ENCODE measurements around the gene ARMC5.
"Not testable (repeated sequence)": the region's sequence is repeated elsewhere in the genome, so short reads cannot be mapped to it uniquely, and the experiment has no call there.

The ARMC5 gene, protein sequence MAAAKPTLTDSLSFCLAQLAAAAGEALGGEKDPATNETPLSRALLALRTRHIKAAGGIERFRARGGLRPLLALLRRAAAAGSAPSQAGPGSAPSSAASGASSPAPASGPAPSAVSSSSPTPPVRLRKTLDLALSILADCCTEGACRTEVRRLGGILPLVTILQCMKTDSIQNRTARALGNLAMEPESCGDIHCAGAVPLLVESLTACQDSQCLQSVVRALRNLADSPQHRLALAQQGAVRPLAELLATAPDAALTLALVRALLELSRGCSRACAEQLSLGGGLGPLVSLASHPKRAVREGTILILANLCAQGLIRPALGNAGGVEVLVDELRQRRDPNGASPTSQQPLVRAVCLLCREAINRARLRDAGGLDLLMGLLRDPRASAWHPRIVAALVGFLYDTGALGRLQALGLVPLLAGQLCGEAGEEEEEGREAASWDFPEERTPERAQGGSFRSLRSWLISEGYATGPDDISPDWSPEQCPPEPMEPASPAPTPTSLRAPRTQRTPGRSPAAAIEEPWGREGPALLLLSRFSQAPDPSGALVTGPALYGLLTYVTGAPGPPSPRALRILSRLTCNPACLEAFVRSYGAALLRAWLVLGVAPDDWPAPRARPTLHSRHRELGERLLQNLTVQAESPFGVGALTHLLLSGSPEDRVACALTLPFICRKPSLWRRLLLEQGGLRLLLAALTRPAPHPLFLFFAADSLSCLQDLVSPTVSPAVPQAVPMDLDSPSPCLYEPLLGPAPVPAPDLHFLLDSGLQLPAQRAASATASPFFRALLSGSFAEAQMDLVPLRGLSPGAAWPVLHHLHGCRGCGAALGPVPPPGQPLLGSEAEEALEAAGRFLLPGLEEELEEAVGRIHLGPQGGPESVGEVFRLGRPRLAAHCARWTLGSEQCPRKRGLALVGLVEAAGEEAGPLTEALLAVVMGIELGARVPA

DNA sequence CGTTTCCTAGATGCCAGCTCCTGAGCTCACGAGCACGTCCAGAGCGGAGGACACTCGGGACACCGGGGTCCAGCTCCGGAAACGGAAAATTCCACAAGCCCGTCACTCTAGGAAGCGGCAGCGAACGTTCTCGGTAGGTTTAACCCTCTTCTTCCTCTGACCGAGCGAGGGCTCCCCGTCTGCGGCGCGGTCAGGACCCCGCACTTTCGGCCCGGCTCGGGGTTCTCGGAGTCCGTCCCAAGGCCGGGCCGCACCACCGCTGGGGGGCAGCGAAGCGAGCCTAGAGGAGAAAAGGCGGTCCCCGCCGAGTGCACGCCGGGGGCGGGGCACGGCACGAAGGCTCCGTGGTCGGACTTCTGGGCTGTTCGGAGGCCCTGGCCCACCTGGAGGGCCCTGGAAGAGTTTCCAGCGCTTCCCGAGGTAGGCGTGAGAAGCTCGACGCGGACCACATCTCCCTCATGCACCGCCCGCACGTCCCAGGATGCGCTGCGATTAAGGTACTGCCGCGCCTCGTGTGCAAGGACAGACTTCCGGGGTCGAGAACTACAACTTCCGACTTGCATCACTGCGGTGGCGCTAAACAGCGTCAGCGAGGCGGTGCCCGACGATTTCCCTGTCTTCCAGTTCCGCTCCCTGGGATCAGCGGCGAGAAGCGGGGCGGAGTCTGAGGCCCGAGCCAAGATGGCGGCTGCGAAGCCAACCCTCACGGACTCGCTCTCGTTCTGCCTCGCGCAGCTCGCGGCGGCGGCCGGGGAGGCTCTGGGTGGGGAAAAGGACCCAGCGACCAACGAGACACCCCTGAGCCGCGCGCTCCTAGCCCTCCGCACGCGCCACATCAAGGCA, at the start of gene ARMC5:
ARMC5 (plus strand) TSS at position 658 of the 843 bp plus-strand sequence; CDS start at position 682, 24 bp downstream.
- DNase-seq (ENCODE audit: low read depth in 3 of 3): peak; percentile 84 to 96 (median 92)

DNA sequence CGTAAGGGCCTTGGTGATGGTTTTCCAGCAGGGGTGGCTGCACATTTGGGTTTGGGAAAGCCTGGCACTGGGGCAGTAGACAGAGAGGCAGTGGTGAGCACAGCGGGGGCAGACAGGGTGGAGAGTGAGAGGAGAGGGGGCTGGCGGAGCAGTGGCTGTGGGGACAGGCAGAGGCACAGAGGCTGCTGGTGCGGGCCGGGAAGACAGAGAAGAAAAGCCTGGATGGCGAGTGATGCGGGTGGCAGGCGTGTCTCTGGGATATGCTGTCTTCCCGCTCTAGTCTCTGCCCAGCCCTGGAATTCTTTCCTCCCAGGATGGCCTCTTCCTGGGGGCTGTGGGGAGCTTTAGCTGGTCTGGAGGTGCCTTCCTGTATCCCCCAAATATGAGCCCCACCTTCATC, 49.2 kb upstream of the ARMC5 start:
- DNase-seq (ENCODE audit: low read depth in 3 of 3): no peak

DNA sequence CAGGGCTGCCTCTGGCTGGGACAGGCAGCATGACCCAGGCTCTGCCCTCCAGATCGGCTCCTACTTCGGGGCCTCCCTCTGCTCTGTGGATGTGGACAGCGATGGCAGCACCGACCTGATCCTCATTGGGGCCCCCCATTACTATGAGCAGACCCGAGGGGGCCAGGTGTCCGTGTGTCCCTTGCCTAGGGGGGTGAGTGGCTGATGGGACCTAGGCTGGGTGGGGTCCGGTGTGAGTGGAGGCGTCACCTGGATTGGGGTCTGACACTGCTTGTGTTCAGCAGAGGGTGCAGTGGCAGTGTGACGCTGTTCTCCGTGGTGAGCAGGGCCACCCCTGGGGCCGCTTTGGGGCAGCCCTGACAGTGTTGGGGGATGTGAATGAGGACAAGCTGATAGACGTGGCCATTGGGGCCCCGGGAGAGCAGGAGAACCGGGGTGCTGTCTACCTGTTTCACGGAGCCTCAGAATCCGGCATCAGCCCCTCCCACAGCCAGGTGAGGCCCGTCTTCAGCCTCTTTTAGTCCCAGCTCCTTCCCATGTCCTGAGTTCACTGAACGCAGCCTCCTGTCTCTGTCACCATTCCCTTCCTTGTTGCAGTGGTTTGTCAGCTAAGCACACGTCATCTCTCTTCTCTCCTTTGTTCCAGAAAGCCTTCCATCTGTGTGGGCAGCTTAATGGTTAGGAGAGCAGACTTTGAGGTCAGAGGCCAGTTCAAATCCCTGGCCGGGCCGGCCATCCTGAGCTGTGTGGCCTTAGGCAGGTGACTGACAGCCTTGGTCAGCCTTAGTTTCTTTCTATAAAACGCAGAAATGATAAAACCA, 48.1 kb upstream of the ARMC5 start:
- no peak for DNase-seq (ENCODE audit: low read depth in 3 of 3)

DNA sequence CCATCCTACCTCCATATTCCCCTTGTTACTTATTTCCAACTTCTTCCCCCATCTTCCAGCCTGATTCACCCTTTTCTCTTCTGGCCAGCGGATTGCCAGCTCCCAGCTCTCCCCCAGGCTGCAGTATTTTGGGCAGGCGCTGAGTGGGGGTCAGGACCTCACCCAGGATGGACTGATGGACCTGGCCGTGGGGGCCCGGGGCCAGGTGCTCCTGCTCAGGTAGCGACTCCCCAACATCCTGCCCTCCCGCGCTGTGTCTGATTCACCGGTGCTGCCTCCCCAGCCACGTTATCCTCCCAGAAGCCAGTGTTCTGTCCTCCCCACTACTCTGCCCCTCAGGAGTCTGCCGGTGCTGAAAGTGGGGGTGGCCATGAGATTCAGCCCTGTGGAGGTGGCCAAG, 46.6 kb upstream of the ARMC5 start:
- DNase-seq (ENCODE audit: low read depth in 3 of 3): no peak

DNA sequence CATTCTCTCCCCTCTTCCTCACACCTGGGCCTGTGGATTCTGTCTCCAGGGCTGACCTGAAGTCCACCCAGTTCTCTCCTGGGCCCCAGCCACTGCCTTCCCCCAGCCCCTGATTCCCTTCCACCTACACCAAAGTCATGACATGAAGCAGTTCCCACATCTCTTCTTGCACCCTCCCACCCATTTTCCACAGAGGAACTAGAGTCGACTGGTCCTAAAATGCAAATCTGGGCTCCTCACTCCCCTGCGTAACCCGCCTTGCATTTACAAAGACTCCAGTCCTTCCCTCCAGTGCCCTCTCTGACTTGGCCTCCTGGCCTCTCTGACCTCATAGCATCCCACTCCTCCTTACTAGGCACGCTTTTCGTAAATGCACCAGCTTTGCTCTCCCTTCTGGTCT, 45.9 kb upstream of the ARMC5 start:
- DNase-seq (ENCODE audit: low read depth in 3 of 3): no peak

DNA sequence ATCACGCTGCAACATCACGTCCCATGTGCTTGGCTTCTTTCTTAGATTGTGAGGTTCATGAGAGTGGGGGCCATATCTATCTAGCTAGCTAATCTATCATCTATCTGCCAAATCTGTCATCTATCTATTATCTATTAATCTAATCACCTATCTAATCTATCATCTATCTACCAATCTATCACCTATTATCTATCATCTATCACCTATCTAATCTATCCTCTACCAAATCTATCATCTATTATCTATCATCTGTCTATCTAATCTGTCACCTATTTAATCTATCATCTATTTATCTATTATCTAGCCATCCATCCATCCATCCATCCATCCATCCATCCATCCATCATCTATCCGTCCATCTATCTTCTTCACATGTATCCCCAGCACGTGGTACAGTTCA, 45.4 kb upstream of the ARMC5 start:
- no peak for DNase-seq (ENCODE audit: low read depth in 3 of 3)

DNA sequence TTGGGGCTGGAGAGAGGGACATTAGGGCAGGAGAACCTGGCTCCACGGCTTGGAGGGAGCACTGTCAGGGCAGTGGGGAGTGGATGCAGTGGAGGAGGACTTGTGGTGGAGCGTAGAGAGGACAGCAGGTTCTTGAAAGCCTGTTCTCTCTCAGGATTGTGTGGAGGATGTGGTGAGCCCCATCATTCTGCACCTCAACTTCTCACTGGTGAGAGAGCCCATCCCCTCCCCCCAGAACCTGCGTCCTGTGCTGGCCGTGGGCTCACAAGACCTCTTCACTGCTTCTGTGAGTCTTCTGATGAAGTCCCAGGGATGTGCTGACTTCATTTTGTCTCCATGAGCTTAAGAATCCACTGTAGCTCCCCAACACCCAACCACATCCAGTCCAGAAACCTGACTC, 44.6 kb upstream of the ARMC5 start:
- DNase-seq (ENCODE audit: low read depth in 3 of 3): no peak

DNA sequence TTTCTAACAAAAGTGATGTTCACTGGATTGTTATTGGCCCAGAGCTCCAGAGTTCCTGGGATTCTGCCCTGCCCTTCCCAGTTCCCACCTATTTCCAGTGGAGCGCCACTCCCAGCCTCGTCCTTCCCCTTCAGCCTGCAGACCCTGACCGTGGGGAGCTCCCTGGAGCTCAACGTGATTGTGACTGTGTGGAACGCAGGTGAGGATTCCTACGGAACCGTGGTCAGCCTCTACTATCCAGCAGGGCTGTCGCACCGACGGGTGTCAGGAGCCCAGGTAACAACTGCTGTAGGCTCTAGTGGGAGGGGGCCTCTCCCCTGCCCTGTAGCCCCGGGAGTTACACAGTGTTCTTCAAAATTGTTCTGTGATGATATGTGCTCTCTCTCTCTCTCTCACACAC, 42.9 kb upstream of the ARMC5 start:
- DNase-seq (ENCODE audit: low read depth in 3 of 3): no peak

DNA sequence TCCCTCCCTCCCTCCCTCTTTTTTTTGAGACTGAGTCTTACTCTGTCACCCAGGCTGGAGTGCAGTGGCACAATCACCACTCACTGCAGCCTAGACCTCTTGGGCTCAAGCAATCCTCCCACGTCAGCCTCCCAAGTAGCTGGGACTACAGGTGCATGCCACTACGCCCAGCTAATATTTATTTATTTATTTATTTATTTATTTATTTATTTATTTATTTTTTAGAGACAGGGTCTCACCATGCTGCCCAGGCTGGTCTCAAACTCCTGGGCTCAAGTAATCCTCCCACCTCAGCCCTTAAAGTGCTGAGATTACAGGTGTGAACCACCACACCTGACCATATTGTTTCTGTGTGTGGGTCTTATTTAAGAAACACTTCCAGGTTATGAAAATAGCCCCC, 42.3 kb upstream of the ARMC5 start:
- DNase-seq (ENCODE audit: low read depth in 3 of 3): not testable (repeated sequence)

DNA sequence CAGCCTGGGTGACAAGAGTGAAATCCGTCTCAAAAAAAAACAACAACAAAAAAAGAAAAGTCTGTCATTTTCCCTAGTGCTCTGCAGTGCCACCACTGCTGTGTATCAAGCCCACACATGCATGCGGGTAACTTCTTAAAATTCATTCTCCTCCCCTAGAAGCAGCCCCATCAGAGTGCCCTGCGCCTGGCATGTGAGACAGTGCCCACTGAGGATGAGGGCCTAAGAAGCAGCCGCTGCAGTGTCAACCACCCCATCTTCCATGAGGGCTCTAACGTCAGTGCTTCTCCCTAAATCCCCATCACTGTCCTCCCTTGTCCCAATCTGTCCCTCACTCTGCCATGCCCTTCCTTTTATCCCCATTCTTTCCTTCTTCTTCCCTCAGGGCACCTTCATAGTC, 41.4 kb upstream of the ARMC5 start:
- no peak for DNase-seq (ENCODE audit: low read depth in 3 of 3)

DNA sequence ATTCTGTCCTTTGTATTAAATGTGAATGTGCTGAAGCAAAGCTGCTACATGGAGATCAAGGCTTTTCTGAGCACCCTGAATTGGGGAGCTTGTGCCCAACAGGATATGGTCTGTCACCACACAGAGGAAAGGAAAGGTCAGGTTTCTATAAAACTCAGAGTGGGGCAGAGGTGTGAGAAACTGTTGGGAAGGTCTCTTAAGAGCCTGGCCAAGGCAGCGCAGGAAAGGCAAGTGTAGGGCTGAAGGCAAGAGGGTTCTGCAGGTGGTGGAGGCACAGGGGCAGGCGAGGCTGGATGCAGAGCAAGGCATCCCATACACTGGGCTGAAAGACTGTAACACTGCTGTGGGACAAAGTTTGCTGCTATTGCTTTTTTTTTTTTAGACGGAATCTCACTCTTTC, 39.3 kb upstream of the ARMC5 start:
- no peak for DNase-seq (ENCODE audit: low read depth in 3 of 3)

DNA sequence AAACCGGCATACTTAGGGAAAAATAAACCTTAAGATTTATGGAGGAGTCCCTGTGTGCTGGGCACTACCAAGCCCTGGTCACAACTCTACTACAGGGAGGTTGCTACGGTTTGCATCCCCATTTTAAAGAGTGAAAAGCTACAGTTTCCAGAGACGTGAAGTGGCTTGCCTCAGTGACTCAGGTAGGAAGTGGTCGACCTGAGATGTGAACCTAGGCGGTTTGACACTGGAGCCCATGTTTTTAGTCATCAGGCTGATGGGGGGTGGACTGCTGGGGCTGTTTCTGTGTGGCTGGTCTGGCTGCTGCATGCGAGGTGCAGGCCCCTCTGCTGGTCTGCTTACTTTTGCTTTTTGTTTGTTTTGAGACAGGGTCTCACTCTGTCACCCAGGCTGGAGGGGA, 37.7 kb upstream of the ARMC5 start:
- DNase-seq (ENCODE audit: low read depth in 3 of 3): peak; percentile 28 to 58 (median 56)

DNA sequence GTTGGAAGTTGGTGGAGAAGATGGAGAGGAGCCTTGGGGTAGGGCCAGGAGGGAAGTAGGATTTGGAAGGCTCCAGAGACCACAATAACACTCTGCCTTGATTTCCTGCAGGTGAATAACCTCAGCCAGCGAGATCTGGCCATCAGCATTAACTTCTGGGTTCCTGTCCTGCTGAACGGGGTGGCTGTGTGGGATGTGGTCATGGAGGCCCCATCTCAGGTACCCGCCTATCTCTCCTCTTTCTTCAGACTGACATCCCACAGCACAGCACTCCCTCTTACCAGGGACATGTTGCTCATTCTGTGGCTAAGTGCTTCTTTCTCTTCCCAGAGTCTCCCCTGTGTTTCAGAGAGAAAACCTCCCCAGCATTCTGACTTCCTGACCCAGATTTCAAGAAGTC, 36.1 kb upstream of the ARMC5 start:
- no peak for DNase-seq (ENCODE audit: low read depth in 3 of 3)

DNA sequence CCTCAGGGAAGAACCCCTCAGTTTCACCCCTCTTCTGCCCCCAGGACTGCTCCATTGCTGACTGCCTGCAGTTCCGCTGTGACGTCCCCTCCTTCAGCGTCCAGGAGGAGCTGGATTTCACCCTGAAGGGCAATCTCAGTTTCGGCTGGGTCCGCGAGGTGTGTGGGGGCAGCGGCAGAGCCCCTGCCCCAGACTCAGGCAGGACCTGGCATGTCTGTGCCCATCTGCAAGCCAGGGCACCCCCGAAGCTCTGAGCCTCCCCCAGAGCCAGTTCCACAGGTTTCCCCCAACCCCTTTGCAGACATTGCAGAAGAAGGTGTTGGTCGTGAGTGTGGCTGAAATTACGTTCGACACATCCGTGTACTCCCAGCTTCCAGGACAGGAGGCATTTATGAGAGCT, 35.5 kb upstream of the ARMC5 start:
- DNase-seq (ENCODE audit: low read depth in 3 of 3): no peak

DNA sequence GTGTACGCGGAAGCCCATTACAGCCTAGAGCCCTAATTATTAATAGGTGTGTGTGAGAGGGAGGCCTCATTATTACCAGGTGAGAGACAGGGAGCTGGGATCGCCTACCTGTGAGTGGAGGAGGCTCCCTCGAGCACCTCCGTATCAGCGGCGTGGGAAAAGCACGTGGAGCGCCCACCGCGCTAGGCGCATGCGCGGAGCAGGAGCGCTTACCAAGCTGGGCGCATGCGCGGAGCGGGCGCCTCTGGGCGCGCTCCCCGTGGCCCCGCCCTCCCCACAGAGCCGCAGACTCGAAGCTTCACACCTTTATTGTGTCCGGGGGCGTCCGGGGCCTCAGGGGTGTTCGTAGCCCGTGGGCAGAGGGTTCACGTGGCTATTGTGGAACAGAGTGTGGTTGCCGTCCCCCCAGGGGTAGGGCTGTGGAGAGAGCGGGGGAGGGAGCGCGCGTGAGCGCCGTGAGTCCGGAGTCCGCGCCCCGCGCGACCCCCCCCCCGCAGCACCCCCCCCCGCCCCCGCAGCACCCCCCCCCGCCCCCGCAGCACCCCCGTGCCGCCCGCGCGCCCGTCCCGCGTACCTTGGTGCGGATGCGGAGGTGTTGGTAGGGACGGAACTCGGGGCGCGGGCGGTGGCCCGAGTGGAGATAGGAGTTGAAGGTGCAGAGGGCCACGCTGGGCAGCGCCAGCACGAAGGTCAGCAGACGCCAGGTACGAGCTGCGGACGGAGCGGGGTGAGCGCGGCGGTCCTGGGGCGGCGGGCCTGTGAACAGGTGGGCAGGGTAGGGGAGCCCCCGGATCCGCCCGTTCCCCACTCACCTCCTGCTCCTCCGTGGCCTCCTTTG, 31.6 kb upstream of the ARMC5 start:
- DNase-seq (ENCODE audit: low read depth in 3 of 3): peak in 2 of 3 donors; percentile 48 to 56

DNA sequence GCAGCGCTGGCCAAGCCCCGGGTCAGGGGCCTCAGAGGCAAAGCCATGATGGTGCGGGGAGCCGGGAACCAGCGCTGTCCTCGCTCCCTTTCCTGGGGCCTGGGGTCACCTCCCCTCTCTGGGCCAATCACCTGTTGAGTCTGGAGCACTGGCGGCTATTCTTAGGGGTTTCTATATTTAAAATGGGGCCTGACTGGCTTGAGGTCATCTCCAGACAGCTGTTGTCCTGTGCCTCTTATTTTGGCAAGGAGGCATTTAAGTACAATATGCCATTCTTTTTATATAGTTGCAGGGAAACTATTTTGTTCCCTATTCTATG, 31.1 kb upstream of the ARMC5 start, which contains the start of gene COX6A2:
COX6A2 (minus strand) TSS at position 82 of the 319 bp plus-strand sequence; CDS start at position 47, 35 bp downstream.
- DNase-seq (ENCODE audit: low read depth in 3 of 3): no peak

DNA sequence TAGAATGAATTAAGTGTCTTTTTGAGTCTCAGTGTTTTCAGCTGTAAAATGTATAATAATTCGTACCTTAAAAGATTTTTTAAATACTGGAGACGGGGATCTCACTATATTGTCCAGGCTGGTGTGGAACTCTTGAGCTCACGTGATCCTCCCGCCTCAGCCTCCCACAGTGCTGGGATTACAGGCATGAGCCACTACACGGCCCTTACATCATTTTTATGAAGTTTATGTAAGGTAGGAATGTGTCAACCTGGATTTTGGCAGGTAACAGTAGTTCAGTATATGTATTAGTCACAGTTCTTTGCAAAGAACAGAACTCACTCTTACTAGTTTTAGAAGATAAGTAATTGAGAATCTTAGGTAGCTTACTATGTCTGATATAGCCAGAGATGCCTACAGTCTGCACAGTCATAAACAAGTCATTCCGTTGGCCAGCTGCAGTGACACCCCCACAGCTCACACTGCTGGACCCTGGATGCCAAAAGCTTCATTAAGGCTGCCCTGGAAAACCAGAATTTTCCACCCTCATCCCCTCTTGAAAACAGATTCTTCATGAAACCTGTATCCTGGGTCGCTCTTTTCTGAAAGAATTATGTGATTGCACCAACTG, 30.6 kb upstream of the ARMC5 start:
- no peak for DNase-seq (ENCODE audit: low read depth in 3 of 3)

DNA sequence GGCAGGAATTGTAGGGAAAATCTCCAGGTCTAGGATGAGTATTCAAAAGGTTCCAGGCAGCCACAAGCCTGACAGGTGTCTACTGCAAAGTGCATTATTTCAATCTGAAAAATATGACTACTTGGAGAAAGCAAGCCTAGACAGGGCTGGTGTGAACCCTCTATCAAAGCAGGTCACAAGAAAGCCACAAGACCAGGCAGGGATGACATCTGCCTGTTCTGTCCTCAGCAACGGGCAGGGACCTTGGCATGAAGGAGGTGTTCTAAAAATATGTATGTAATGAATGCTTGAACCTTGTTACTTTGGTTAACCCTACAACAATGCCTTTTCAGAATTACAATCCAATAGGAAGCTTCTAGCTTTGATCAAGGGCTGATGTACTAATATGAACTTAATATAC, 30.0 kb upstream of the ARMC5 start:
- DNase-seq (ENCODE audit: low read depth in 3 of 3): no peak

DNA sequence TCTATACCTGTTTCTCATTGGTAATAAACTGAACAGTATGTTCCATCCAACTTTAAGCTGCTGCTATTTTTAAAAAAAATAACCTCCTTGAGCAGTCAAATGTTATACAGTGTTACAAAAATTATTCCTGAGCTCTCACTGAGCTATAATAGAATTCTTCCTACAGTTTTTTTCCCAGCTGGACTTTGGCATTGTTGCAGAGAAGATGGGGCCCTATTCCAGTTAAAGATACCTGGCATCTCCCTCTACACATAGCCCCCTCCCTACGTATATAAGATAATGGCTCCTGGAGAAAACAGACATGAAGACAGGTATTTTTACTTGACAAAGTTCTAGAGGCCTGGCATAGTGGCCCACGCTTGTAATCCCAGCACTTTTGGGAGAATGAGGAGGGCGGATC, 29.5 kb upstream of the ARMC5 start:
- DNase-seq (ENCODE audit: low read depth in 3 of 3): no peak
